H4 (cell line): ENCODE data around the gene MAP2K3. TPM values are rescaled to one million over a fixed set of nuclear protein-coding genes. Genes with fewer than 3 reads are reported as not detected.
"Not testable (repeated sequence)": the region's sequence is repeated elsewhere in the genome, so short reads cannot be mapped to it uniquely, and the experiment has no call there.

Experiments
- DNase-seq: peaks from one replicate; pipeline ENCODE4 v3.0.0-alpha.2; 2015; ENCODE audit warnings: low spot score
- total RNA-seq: library from RNA; depleted of rRNA; stranded (reverse); fragments of >200 nt; shearing (Covaris generic); gene quantifications from 2 replicates; pipeline ENCODE4 v1.2.3, GENCODE V29; 2014

The MAP2K3 gene
- total RNA-seq, 1 experiment from 2014 or later, result 7.6 TPM

- DNase-seq, result not testable (repeated sequence)
Observed at GRCh38 chr17:21328778-21329177, 44.3 kb downstream of the MAP2K3 start.

- no peak for DNase-seq
Observed at GRCh38 chr17:21330436-21331160, 46.1 kb downstream of the MAP2K3 start.

GRCh38 chr17:21336541-21337294 is 52.2 kb downstream of the MAP2K3 start:
- not testable (repeated sequence) for DNase-seq

- not testable (repeated sequence) for DNase-seq
Observed at GRCh38 chr17:21337981-21338625, 53.6 kb downstream of the MAP2K3 start.

GRCh38 chr17:21339011-21339410 is 54.5 kb downstream of the MAP2K3 start:
- DNase-seq, result no peak

- not testable (repeated sequence) for DNase-seq
Observed at GRCh38 chr17:21339571-21339970, 55.1 kb downstream of the MAP2K3 start.

GRCh38 chr17:21340407-21340806 is 55.9 kb downstream of the MAP2K3 start:
- DNase-seq, result not testable (repeated sequence)

GRCh38 chr17:21341279-21341678 is 56.8 kb downstream of the MAP2K3 start:
- not testable (repeated sequence) for DNase-seq

- not testable (repeated sequence) for DNase-seq
Observed at GRCh38 chr17:21341925-21342540, 57.5 kb downstream of the MAP2K3 start.

- not testable (repeated sequence) for DNase-seq
Observed at GRCh38 chr17:21343061-21343949, 58.8 kb downstream of the MAP2K3 start.

- not testable (repeated sequence) for DNase-seq
Observed at GRCh38 chr17:21344801-21345200, 60.3 kb downstream of the MAP2K3 start.

- DNase-seq, result no peak
Observed at GRCh38 chr17:21345236-21345635, 60.7 kb downstream of the MAP2K3 start.

- DNase-seq, result not testable (repeated sequence)
Observed at GRCh38 chr17:21346107-21346506, 61.6 kb downstream of the MAP2K3 start.

GRCh38 chr17:21346651-21347250 is 62.2 kb downstream of the MAP2K3 start:
- not testable (repeated sequence) for DNase-seq

GRCh38 chr17:21347660-21348059 is 63.1 kb downstream of the MAP2K3 start:
- DNase-seq, result not testable (repeated sequence)

GRCh38 chr17:21348081-21348925 is 63.8 kb downstream of the MAP2K3 start:
- not testable (repeated sequence) for DNase-seq

- DNase-seq, result not testable (repeated sequence)
Observed at GRCh38 chr17:21348926-21349261, 64.4 kb downstream of the MAP2K3 start.

- DNase-seq, result not testable (repeated sequence)
Observed at GRCh38 chr17:21349358-21350050, 65.0 kb downstream of the MAP2K3 start.

GRCh38 chr17:21350495-21350894 is 66.0 kb downstream of the MAP2K3 start:
- not testable (repeated sequence) for DNase-seq
